Epithelial cell of esophagus (primary cell): Measurements from ENCODE around the gene PRKACB.
"Not testable (repeated sequence)": the region's sequence is repeated elsewhere in the genome, so short reads cannot be mapped to it uniquely, and the experiment has no call there.

Experiments
- DNase-seq: peaks from one replicate; pipeline ENCODE4 v3.0.0; 2010; ENCODE audit warnings: low read depth
- H3K4me3 ChIP-seq: 2 replicates; pipeline ENCODE4 v1.5.1; 2011; ENCODE audit warnings: mild to moderate bottlenecking, low read length, control low read depth
- CTCF ChIP-seq: IDR thresholded peaks from 2 replicates; pipeline ENCODE4 v1.5.1; 2011; ENCODE audit warnings: low read depth, mild to moderate bottlenecking, low read length, control low read depth, inconsistent platforms; ENCODE audit not compliant: insufficient read depth; ENCODE audit errors: missing control alignments

Gene PRKACB

GRCh38 chr1:84208935-84209334 is 64.9 kb downstream of the PRKACB start:
- TF ChIP-seq CTCF, result no peak
- peak; percentile 60 for DNase-seq
- H3K4me3 ChIP-seq, result no peak overlapping the region

DNA sequence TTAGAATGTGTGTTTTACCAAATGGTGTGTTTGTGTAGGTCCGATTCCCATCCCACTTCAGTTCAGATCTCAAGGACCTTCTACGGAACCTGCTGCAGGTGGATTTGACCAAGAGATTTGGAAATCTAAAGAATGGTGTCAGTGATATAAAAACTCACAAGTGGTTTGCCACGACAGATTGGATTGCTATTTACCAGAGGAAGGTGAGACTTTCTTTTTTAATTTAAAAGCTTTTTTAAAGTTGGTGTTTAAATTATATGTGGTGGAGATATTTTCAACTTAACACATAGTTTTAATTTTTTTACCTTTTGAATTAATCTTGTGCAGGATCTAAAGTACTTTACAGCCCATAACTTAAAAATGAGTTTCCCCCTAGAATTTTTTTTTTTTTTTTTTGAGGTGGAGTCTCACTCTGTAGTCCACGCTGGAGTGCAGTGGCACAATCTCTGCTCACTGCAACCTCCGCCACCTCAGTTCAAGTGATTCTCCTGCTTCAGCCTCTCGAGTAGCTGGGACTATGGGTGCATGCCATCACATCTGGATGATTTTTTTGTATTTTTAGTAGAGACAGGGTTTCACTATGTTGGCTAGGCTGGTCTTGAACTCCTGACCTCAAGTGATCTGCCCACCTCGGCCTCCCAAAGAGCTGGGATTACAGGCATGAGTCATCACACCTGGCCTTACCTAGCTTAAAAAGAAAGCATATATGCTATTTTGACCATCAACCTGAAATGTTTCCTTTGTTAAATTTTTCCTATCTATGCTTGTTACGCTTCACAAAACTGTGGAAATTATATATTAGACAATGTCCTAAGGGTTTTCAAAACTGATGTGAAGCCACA is 70.3 kb downstream of the PRKACB start:
- DNase-seq, result no peak
- TF ChIP-seq CTCF, result no peak
- no peak overlapping the region for H3K4me3 ChIP-seq

- no peak overlapping the region for H3K4me3 ChIP-seq
- DNase-seq, result no peak
- no peak for TF ChIP-seq CTCF
These were observed 73.2 kb downstream of the PRKACB start for GRCh38 chr1:84217239-84217638.

DNA sequence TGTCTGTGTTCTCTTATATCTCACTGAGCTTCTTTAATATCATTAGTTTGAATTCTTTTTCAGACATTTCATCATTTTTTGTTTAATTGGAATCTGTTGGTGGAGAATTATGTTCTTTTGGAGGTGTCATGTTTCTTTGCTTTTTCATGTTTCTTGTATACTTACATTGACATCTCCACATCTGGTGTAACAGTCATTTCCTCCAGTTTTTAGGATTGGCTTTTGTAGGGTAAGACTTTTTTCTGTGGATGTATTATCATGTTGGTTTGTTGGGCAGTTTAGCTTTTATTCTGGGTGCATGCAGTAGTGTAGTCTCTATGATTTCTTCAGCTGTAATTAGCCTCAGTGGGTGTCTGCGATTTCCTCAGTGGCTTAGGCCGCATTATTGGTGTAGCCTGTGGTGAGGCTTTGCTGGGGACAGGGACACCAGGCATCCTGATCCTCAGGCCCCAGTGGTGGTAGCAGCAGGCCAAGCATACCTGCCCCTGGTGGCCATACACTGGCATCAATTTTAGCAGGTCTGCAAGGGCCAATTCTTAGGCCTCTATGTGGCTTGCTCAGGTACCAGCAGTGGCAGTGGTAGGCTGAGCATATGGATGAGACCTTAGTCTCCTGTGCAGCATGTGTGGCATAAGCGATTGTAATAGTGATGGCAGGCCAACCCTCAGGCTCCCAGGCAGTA is 79.8 kb downstream of the PRKACB start:
- no peak for DNase-seq
- H3K4me3 ChIP-seq, result no peak overlapping the region
- no peak for TF ChIP-seq CTCF

DNA sequence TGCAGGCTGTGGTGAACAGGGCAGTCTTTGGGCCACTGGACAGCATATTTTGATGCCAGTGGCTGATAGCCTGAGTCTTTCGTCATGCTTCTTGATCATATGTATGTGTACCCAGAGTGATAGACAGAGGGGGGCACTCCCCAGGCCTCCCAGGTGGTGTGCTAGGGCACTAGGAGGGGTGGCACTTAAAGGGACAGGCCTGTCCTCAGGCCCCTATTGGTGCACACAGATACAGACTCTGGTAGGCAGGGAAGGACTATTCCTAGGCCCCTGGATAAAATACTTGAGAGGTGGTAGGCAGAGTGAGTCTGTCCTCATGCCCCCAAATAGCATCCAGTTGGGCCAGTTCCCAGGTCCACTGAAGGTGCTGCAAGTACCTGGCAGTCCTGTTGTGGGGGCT is 80.8 kb downstream of the PRKACB start:
- H3K4me3 ChIP-seq, result no peak overlapping the region
- no peak for TF ChIP-seq CTCF
- no peak for DNase-seq

- DNase-seq, result no peak
- no peak for TF ChIP-seq CTCF
- H3K4me3 ChIP-seq, result no peak overlapping the region
These were observed 81.6 kb downstream of the PRKACB start for GRCh38 chr1:84225646-84226045.

- not testable (repeated sequence) for DNase-seq, H3K4me3 ChIP-seq
These were observed 88.6 kb downstream of the PRKACB start for GRCh38 chr1:84232676-84233075.
